Neural progenitor cell (in vitro differentiated cells): ENCODE results near the gene JAKMIP3. TPM values are rescaled to one million over a fixed set of nuclear protein-coding genes. Genes with fewer than 3 reads are reported as not detected.
"Not testable (repeated sequence)": the region's sequence is repeated elsewhere in the genome, so short reads cannot be mapped to it uniquely, and the experiment has no call there.

Experiments used
- DNase-seq: peaks from one replicate; pipeline ENCODE4 v3.0.0-alpha.2; 2016; ENCODE audit warnings: low spot score
- H2AFZ ChIP-seq: fragments of 200-600 bp; sonication (generic); replicated peaks from 2 replicates; pipeline ENCODE4 v1.6.1; 2016; ENCODE audit warnings: antibody characterized with exemption
- H3F3A ChIP-seq: fragments of 200-600 bp; sonication (generic); 2 replicates; pipeline ENCODE4 v1.6.1; 2016; ENCODE audit warnings: antibody characterized with exemption, low read depth
- H3K27ac ChIP-seq: fragments of 200-600 bp; sonication (generic); 2 replicates; pipeline ENCODE4 v1.5.1; 2016; ENCODE audit warnings: mild to moderate bottlenecking
- H3K27me3 ChIP-seq: fragments of 200-600 bp; sonication (generic); 2 replicates; pipeline ENCODE4 v1.6.1; 2016; ENCODE audit warnings: mild to moderate bottlenecking, moderate library complexity
- H3K36me3 ChIP-seq: fragments of 200-600 bp; sonication (generic); 2 replicates; pipeline ENCODE4 v1.5.1; 2016
- H3K4me1 ChIP-seq: fragments of 200-600 bp; sonication (generic); 2 replicates; pipeline ENCODE4 v1.6.1; 2016; ENCODE audit warnings: mixed run types
- H3K4me2 ChIP-seq: fragments of 200-600 bp; sonication (generic); 2 replicates; pipeline ENCODE4 v1.6.1; 2016
- H3K4me3 ChIP-seq: fragments of 200-600 bp; sonication (generic); 2 replicates; pipeline ENCODE4 v1.5.1; 2016
- H3K79me2 ChIP-seq: fragments of 200-600 bp; sonication (generic); 2 replicates; pipeline ENCODE4 v1.6.1; 2016; ENCODE audit warnings: low read depth
- H3K9ac ChIP-seq: fragments of 200-600 bp; sonication (generic); 2 replicates; pipeline ENCODE4 v1.6.1; 2016
- H3K9me3 ChIP-seq: fragments of 200-600 bp; sonication (generic); 2 replicates; pipeline ENCODE4 v1.5.1; 2016; ENCODE audit warnings: low read depth
- H4K20me1 ChIP-seq: fragments of 200-600 bp; sonication (generic); 2 replicates; pipeline ENCODE4 v1.6.1; 2016; ENCODE audit warnings: low read depth
- H3K27ac Mint-ChIP-seq: 3 replicates; pipeline ENCODE4 v1.8.0; 2021; ENCODE audit warnings: mixed read lengths
- H3K27me3 Mint-ChIP-seq: 2 replicates; pipeline ENCODE4 v1.8.0; 2022; ENCODE audit warnings: low read depth, mild to moderate bottlenecking, inconsistent platforms, moderate library complexity, mixed read lengths; ENCODE audit not compliant: insufficient read depth
- H3K36me3 Mint-ChIP-seq: 3 replicates; pipeline ENCODE4 v1.8.0; 2021; ENCODE audit warnings: mixed read lengths
- H3K4me1 Mint-ChIP-seq: 3 replicates; pipeline ENCODE4 v1.8.0; 2021; ENCODE audit warnings: mixed read lengths
- H3K4me3 Mint-ChIP-seq: 3 replicates; pipeline ENCODE4 v1.8.0; 2021; ENCODE audit warnings: mild to moderate bottlenecking, moderate library complexity, mixed read lengths
- H3K9me3 Mint-ChIP-seq: 3 replicates; pipeline ENCODE4 v1.8.0; 2020; ENCODE audit warnings: mixed read lengths
- CTCF ChIP-seq: fragments of 200-600 bp; sonication (generic); IDR thresholded peaks from 2 replicates; pipeline ENCODE4 v1.5.1; 2017; ENCODE audit warnings: antibody characterized with exemption, mild to moderate bottlenecking
- EZH2 ChIP-seq: fragments of 200-600 bp; sonication (generic); IDR thresholded peaks from 2 replicates; pipeline ENCODE4 v1.6.1; 2017; ENCODE audit warnings: antibody characterized with exemption, mild to moderate bottlenecking, moderate library complexity
- EZH2phosphoT487 ChIP-seq: fragments of 200-600 bp; sonication (generic); IDR thresholded peaks from 2 replicates; pipeline ENCODE4 v1.6.1; 2017; ENCODE audit warnings: antibody characterized with exemption
- total RNA-seq: library from RNA; depleted of rRNA; stranded (reverse); fragments of >200 nt; gene quantifications from 2 replicates; pipeline ENCODE4 v1.2.3, GENCODE V29; 2015; ENCODE audit warnings: low replicate concordance

JAKMIP3 gene
- total RNA-seq, 1 donor from 2014 or later: 0.37 TPM

- H3K9me3 Mint-ChIP-seq: no peaks in the 10 kb centered on the region
- H3K4me1 ChIP-seq: peaks cover 4% of the 10 kb centered on the region
- H4K20me1 ChIP-seq: no peaks in the 10 kb centered on the region
- H3K4me3 Mint-ChIP-seq: no peak overlapping the region
- TF ChIP-seq EZH2: no peak
- no peak for TF ChIP-seq CTCF
- no peak for TF ChIP-seq EZH2phosphoT487
- no peaks in the 10 kb centered on the region for H3K36me3 Mint-ChIP-seq
- H2AFZ ChIP-seq: no peak overlapping the region
- H3K4me1 Mint-ChIP-seq: peaks cover 7% of the 10 kb centered on the region
- H3K27ac Mint-ChIP-seq: no peak overlapping the region
- no peaks in the 10 kb centered on the region for H3K36me3 ChIP-seq
- no peak overlapping the region for H3K27ac ChIP-seq
- H3K4me2 ChIP-seq: no peak overlapping the region
- DNase-seq: no peak
- H3K4me3 ChIP-seq: no peak overlapping the region
- H3K9me3 ChIP-seq: no peaks in the 10 kb centered on the region
- no peaks in the 10 kb centered on the region for H3K27me3 ChIP-seq
- H3K9ac ChIP-seq: no peak overlapping the region
- H3F3A ChIP-seq: no peaks in the 10 kb centered on the region
- peaks cover 3% of the 10 kb centered on the region for H3K27me3 Mint-ChIP-seq
- no peaks in the 10 kb centered on the region for H3K79me2 ChIP-seq
Measured at GRCh38 chr10:132076578-132077081, 10.9 kb downstream of the JAKMIP3 start.

GRCh38 chr10:132077091-132077490 is 11.3 kb downstream of the JAKMIP3 start:
- Histone ChIP-seq H3K4me3 (no peak overlapping the region), H2AFZ (no peak overlapping the region), H4K20me1 (no peaks in the 10 kb centered on the region), H3K27me3 (no peaks in the 10 kb centered on the region), H3K4me2 (no peak overlapping the region), H3K9me3 (no peaks in the 10 kb centered on the region), H3K79me2 (no peaks in the 10 kb centered on the region), H3F3A (no peaks in the 10 kb centered on the region), H3K27ac (no peak overlapping the region), H3K4me1 (peaks cover 4% of the 10 kb centered on the region), H3K36me3 (no peaks in the 10 kb centered on the region), H3K9ac (no peak overlapping the region)
- Mint-ChIP-seq H3K9me3 (no peaks in the 10 kb centered on the region), H3K27me3 (peaks cover 3% of the 10 kb centered on the region), H3K36me3 (no peaks in the 10 kb centered on the region), H3K4me1 (peaks cover 7% of the 10 kb centered on the region), H3K27ac (no peak overlapping the region), H3K4me3 (no peak overlapping the region)
- TF ChIP-seq CTCF (no peak), EZH2 (no peak), EZH2phosphoT487 (no peak)
- DNase-seq: no peak

- TF ChIP-seq CTCF: no peak
- TF ChIP-seq EZH2: no peak
- TF ChIP-seq EZH2phosphoT487: no peak
Measured at GRCh38 chr10:132078746-132079345, 13.1 kb downstream of the JAKMIP3 start.

GRCh38 chr10:132084384-132084783 is 18.6 kb downstream of the JAKMIP3 start:
- not testable (repeated sequence) for H3K27ac Mint-ChIP-seq, H3K4me3 Mint-ChIP-seq, H3K4me1 ChIP-seq, H3K27me3 Mint-ChIP-seq, H3K9ac ChIP-seq, H3K36me3 Mint-ChIP-seq, H3K4me2 ChIP-seq, H3K4me1 Mint-ChIP-seq, H3K36me3 ChIP-seq, H3K27ac ChIP-seq, H3K79me2 ChIP-seq, H3K9me3 Mint-ChIP-seq, DNase-seq, H2AFZ ChIP-seq, H3K9me3 ChIP-seq, H3K27me3 ChIP-seq, H4K20me1 ChIP-seq, H3K4me3 ChIP-seq, H3F3A ChIP-seq

More at GRCh38 chr10:132078746-132079345, 13.1 kb downstream of the JAKMIP3 start:
- H3K27me3 ChIP-seq: no peaks in the 10 kb centered on the region
- H3K27ac ChIP-seq: no peak overlapping the region
- H3K4me3 Mint-ChIP-seq: no peak overlapping the region
- no peak overlapping the region for H3K27ac Mint-ChIP-seq
- no peak overlapping the region for H3K4me3 ChIP-seq
- H3K4me1 Mint-ChIP-seq: peaks cover 7% of the 10 kb centered on the region
- peak overlapping the region; percentile 7 for H2AFZ ChIP-seq
- no peaks in the 10 kb centered on the region for H4K20me1 ChIP-seq
- H3K9me3 Mint-ChIP-seq: peaks cover under 1% of the 10 kb centered on the region
- H3K9me3 ChIP-seq: no peaks in the 10 kb centered on the region
- no peaks in the 10 kb centered on the region for H3K36me3 ChIP-seq
- no peak overlapping the region for H3K9ac ChIP-seq
- H3F3A ChIP-seq: no peaks in the 10 kb centered on the region
- no peaks in the 10 kb centered on the region for H3K36me3 Mint-ChIP-seq
- H3K4me1 ChIP-seq: peaks cover 4% of the 10 kb centered on the region
- no peaks in the 10 kb centered on the region for H3K79me2 ChIP-seq
- peak; percentile 15 for DNase-seq
- H3K27me3 Mint-ChIP-seq: peaks cover 3% of the 10 kb centered on the region
- H3K4me2 ChIP-seq: no peak overlapping the region

GRCh38 chr10:132093236-132093635 is 27.5 kb downstream of the JAKMIP3 start:
- not testable (repeated sequence) for H3K27me3 ChIP-seq, H3K4me3 Mint-ChIP-seq, H3K4me1 ChIP-seq, H3K9me3 Mint-ChIP-seq, H3K79me2 ChIP-seq, H3K9me3 ChIP-seq, H3K9ac ChIP-seq, DNase-seq, H3K4me1 Mint-ChIP-seq, H3K27me3 Mint-ChIP-seq, H4K20me1 ChIP-seq, H3K36me3 Mint-ChIP-seq, H3F3A ChIP-seq, H3K4me3 ChIP-seq, H3K4me2 ChIP-seq, H2AFZ ChIP-seq, H3K27ac ChIP-seq, H3K36me3 ChIP-seq, H3K27ac Mint-ChIP-seq
